Measurements from ENCODE around the gene FBLIM1.

FBLIM1 gene

DNA sequence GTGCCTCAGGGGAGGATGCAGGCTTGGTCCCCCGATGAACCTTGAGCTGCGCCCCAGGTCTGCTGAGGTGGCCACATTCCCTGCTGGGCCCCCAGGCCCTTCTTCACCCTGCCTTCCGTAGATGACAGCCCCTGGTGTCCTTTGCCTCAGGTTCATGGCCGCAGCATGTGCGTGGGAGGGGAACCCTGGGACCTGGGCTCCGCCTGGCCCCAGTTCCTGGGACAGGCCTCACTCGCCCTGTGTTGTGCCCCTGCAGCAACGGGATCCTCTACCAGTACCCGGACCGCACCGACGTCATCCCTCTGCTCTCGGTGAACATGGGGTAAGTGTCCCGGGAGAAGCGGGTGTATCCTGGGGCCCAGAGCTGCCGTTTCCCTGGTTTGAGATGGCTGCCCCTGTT is 27.7 kb upstream of the FBLIM1 start:
- DNase-seq (ENCODE audit: low spot score), result no peak

DNA sequence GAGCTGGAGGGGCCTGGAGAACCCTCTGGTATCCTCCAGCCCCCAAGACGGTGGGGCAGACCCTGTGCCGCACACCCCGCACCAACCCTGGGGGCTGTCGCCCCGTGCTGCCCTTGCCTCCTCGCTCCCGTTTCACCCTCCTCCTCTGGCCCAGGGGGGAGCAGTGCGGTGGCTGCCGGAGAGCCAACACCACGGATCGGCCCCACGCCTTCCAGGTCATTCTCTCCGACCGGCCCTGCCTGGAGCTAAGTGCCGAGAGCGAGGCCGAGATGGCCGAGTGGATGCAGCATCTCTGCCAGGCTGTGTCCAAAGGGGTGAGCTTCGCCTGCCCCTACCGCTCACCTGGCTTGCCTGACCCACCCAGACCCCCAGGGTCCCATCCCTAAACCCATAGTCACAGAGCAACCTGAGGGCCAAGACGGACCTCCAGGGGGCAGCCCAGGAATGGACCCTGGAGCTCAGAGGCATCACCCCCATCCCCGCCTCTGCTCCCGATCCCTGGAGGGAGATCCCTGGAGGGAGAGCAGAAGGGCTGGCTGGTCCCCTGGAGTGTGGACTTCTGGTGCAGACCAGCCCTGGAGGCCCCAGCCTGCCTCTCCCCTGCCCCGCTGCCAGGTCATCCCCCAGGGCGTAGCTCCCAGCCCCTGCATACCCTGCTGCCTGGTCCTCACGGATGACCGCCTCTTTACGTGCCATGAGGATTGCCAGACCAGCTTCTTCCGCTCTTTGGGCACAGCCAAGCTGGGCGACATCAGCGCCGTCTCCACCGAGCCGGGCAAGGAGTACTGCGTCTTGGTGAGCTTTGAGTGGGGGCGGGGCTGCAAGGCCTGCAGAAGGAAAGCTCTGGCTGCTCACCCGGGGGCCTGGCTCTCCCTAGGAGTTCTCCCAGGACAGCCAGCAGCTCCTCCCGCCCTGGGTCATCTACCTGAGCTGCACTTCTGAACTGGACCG is 26.6 kb upstream of the FBLIM1 start:
- no peak for DNase-seq (ENCODE audit: low spot score)

DNA sequence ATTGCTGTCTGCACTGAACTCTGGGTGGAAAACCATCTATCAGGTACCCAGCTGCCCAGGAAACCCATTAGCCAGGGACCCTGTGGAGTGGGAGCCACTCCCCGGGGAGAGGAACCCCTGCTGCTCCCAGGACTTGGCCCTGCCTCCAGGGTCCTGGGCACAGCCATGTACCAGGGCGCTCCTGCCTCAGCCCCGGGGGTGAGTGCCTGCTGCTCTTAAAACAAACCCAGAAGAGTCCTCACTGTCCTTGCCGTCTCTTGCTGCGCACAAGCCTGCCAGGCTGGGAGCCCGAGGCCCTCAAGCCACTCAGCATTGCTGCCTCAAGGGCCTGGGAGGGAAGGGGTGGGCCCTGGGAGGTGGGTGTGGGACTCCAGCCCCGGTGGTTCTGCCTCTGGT is 25.9 kb upstream of the FBLIM1 start:
- no peak for DNase-seq (ENCODE audit: low spot score)

DNA sequence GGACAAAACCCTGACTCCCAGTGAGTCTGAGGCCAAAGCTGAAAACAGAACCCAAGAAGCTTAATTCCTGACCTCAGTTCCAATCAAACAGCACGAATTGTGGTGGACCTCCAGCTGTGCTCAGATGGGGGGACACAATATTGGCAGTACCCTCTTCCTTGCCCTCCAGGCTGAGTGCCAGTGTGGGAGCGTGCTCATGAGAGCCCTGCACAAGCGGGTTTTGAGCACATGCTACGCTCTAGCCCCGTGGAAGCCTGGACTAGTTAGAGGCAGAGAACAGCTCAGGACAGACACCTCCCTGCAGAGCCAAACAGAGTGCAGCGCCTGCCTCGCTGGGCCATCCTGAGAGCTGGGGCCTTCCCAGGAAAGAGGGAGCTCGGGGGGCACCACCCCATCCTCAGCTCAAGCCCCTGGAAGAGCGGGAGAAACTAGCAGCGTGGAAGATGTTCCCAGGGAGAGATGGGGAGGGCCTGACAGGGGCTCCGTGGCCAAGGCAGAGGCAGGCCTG is 25.3 kb upstream of the FBLIM1 start:
- no peak for DNase-seq (ENCODE audit: low spot score)

GRCh38 chr1:15733726-15734226 is 24.8 kb upstream of the FBLIM1 start:
- DNase-seq (ENCODE audit: low spot score), result no peak

- DNase-seq (ENCODE audit: low spot score), result no peak
These were observed 24.3 kb upstream of the FBLIM1 start for GRCh38 chr1:15734296-15734695.

DNA sequence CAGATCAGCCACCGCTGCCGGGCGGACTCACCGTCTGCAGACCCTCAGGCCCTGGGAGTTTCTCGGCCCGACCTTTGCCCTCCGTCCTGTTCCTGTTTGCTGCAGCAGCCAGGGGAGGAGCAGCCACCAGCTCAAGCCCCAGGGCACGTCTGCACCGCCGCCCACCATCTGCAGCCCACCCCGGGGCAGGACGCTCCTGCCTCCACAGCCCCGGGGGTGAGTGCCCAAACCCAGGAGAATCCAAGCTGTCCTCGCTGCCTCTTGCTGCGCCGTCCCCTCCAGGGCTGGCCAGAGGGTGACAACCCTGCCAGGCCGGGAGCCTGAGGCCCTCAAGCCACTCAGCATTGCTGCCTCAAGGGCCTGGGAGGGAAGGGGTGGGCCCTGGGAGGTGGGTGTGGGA is 23.7 kb upstream of the FBLIM1 start:
- no peak for DNase-seq (ENCODE audit: low spot score)

- DNase-seq (ENCODE audit: low spot score), result no peak
These were observed 23.1 kb upstream of the FBLIM1 start for GRCh38 chr1:15735304-15736037.

DNA sequence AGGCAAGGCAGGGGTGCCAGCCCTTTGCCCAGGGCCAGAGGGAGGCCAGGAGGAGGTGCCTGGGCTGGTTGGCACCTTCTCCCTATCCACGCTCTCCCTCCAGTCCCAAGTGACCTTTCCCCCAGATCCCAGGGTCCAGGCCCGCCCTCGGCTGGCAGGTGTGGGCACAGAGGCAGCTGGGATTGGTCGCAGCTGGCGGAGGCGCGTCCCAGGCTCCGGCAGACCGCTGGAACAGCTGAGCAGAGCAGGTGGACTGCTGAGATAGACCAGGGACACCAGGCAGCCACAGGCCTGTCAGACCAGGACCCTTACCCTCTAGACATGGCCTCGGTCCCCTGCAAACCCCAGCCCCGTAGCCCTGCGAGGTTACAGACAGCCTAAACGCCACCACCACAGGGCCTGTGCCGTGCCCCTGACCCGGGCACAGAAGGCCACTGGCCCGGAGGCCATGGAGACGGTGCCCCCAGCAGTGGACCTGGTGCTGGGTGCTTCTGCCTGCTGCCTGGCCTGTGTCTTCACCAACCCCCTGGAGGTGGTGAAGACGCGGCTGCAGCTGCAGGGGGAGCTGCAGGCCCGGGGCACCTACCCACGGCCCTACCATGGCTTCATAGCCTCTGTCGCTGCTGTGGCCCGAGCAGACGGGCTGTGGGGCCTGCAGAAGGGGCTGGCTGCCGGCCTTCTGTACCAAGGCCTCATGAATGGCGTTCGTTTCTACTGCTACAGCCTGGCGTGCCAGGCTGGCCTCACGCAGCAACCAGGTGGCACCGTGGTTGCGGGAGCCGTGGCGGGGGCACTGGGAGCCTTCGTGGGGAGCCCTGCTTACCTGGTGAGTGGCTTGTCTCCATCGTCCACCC is 22.3 kb upstream of the FBLIM1 start, which contains the start of gene SLC25A34:
SLC25A34 (plus strand) TSS at position 221 of the 854 bp plus-strand sequence; CDS start at position 449, 228 bp downstream.
- no peak for DNase-seq (ENCODE audit: low spot score)

GRCh38 chr1:15736892-15737261 is 21.7 kb upstream of the FBLIM1 start:
- DNase-seq (ENCODE audit: low spot score), result no peak

GRCh38 chr1:15737324-15738319 is 21.0 kb upstream of the FBLIM1 start:
- no peak for DNase-seq (ENCODE audit: low spot score)

- no peak for DNase-seq (ENCODE audit: low spot score)
These were observed 20.0 kb upstream of the FBLIM1 start for GRCh38 chr1:15738416-15739113.

- DNase-seq (ENCODE audit: low spot score), result no peak
These were observed 19.3 kb upstream of the FBLIM1 start for GRCh38 chr1:15739259-15739658.

- no peak for DNase-seq (ENCODE audit: low spot score)
These were observed 18.9 kb upstream of the FBLIM1 start for GRCh38 chr1:15739745-15740144.

- DNase-seq (ENCODE audit: low spot score), result peak; percentile 87
These were observed 17.4 kb upstream of the FBLIM1 start for GRCh38 chr1:15740924-15741850.

GRCh38 chr1:15742339-15742801 is 16.2 kb upstream of the FBLIM1 start, which contains the start of gene TMEM82:
Gene TMEM82 (plus strand): TSS chr1:15742499. CDS start chr1:15742560, 61 bp downstream.
- no peak for DNase-seq (ENCODE audit: low spot score)

GRCh38 chr1:15744122-15744679 is 14.4 kb upstream of the FBLIM1 start:
- no peak for DNase-seq (ENCODE audit: low spot score)

DNA sequence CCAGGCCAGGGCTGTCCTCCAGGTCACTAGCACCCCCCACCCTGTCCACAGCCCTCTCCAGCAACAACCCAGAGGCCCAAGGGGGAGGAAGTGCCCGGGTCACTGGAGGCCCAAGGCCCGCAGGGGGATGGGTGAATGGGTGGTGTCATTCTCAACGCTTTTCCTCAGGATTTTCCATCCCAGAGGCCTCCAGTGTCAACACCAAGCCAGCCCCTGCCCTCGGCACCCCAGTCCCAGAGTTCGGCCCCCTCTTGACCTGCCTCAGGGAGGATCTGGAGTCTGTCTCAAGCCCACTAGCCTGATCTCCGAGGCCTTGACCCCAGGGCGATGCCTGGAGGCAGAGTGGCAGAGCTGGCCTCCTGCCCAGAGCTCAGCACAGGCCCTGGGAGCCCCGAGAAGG is 11.2 kb upstream of the FBLIM1 start:
- DNase-seq (ENCODE audit: low spot score), result no peak
